GM12874 (cell line): ENCODE results near the gene RAET1E.

Experiments
- TF ChIP-seq, protein P1 (sequence below): IDR thresholded peaks from 2 replicates; pipeline ENCODE4 v1.5.1; 2011; ENCODE audit warnings: low read depth, mild to moderate bottlenecking, control low read depth, low read length, moderate library complexity; ENCODE audit not compliant: insufficient read depth

RAET1E gene

DNA sequence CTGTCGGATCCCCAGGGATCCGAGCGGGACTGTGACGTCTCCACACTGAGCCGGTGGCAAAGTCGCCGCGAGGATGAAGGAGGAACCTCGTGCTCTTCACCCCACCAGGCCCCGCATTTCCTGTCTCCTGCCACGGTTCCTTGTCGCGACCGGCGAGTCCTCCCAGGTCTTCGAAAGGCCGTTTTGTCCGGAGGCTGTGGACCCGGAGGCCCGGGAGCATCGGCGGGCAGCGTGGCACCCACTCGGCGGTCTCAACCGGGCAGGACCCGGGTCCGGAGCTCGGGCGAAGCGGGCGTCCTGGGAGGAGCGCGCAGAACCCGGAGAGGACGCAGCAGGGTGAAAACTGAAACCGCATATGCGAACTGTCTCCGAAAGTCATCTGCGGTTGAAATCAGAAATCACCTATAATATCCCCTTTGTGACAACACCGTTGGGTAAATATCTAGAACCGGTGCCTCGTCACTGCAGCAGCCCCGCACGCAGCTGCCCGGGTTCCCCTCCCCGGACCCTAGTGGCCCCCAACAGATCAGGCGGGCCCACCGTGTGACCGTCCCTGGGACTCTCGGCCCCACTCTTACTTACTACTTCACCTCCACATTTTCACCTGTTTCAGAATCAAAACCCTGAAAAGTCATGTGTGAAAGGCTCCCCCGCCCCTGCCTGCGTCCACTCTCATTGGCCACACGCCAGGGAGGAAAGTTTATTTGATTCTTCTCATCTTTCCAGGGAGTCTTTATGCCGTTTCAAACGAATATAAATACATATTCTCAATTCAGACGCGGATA is 40.9 kb upstream of the RAET1E start:
- TF ChIP-seq, protein P1, sequence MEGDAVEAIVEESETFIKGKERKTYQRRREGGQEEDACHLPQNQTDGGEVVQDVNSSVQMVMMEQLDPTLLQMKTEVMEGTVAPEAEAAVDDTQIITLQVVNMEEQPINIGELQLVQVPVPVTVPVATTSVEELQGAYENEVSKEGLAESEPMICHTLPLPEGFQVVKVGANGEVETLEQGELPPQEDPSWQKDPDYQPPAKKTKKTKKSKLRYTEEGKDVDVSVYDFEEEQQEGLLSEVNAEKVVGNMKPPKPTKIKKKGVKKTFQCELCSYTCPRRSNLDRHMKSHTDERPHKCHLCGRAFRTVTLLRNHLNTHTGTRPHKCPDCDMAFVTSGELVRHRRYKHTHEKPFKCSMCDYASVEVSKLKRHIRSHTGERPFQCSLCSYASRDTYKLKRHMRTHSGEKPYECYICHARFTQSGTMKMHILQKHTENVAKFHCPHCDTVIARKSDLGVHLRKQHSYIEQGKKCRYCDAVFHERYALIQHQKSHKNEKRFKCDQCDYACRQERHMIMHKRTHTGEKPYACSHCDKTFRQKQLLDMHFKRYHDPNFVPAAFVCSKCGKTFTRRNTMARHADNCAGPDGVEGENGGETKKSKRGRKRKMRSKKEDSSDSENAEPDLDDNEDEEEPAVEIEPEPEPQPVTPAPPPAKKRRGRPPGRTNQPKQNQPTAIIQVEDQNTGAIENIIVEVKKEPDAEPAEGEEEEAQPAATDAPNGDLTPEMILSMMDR: no peak

DNA sequence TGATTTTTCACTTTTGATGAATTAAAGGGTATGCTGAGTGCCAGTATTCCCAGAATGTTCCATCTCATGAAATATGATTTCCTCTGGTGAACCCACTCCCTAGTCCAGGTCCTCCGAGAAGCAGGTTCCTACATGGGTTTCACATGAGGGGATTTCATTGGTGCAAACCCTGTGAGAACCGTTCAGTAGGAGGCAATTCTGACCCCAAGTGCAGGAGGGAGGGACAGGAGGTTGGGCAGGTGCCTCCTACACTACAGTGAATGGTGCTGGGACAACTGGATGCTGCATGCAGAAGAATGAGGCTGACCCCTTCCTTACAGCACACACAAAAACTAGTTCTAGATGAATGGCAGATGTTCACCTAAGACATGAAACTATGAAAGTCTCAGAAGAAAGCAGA is 38.8 kb upstream of the RAET1E start:
- TF ChIP-seq, protein P1: no peak

DNA sequence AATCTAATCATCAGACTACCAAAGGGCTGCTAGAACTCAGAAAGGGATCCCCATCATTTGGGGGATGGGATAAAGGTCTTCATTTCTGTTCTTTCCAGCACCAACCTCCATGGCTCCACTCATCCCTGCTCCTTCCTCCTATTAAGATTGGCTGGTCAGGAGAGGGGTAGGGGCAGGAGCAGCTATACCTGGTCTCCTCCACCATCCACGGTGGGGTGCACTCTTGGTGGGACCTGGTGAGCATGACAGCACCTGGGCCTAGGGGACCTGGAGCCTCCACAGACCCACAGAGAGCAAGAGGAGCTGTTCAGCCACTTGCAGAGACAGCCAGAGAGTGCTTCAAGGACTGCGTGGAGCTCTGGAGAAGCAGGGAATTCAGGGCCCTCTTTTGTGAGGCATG is 37.8 kb upstream of the RAET1E start:
- TF ChIP-seq, protein P1: no peak

DNA sequence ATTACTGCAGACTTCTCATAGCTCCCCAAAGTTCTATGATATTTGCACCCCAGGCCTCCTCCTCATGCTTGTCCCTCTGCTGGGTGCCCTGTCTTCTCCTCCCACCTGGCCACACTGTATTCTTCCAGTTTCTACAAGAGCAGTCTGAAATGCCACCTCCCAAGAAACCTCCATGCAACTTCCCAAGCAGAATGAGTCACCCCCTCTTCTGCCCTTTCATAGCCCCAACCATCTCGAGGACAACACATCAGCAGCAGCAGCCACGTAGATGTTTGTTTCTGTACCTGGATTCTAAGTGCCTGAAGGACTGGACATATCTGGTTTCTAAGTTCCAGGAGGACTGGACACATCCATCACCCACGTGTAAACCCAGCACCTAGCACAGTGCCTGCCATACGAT is 37.3 kb upstream of the RAET1E start:
- TF ChIP-seq, protein P1: no peak

DNA sequence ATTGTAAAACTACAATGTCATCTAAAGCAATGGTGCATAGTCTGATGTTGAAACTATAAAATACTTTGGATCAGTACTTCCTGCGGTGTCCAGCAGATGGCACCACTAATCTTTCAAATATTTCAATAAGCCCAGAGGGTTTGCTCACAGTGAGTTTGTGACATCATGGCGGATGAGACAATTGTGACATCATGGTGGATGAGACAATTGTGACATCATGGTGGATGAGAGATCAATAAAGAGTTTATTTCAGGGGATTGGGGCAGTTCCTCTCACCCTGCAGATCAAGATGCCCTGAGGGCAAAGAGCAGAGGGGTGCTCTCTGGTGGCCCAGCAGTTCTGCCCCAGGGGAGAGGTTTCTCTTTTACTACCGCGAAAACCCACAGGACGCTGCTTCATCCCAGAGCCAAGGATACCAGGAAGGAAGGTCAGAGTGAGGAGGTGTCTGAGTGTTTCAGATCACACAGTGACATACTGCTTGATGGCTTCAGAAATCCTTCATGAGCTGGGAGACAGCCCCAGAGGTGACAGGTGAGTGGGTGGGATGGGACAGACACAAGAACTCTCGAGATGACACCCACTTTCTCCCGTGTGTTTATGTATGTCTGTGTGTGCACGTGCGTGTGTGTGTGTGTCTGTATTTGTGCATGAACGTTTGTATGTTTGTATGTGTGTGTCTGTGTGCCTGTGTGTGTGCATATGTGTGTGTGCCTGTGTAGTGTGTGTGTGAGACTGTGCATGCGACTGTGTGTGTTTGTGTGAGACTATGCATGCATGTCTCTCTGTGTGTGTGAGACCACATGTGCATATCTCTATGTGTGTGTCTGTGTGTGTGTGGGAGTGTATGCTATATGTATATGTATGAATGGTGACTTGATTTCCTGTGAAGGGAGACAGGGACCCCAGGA is 36.6 kb upstream of the RAET1E start:
- TF ChIP-seq, protein P1: peak; percentile 60

DNA sequence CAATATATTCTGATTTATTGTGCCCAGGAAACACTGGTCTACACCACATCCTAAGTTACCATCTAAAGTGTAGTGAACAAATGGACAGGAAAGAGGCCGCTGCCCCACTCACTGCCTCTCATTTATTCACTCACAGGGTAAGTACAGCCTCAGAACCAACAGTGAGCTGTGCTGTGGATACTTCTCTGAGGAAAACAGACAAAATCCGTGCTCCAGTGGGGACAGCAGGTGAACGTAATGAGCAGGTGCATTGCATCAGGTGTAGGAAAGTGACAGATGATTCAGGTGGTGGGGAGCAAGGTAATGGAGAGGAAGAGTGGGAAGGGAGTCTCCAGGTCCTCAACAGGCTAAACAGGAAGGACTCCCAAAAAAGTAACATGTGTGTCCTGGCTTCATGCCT is 35.5 kb upstream of the RAET1E start:
- TF ChIP-seq, protein P1: no peak

DNA sequence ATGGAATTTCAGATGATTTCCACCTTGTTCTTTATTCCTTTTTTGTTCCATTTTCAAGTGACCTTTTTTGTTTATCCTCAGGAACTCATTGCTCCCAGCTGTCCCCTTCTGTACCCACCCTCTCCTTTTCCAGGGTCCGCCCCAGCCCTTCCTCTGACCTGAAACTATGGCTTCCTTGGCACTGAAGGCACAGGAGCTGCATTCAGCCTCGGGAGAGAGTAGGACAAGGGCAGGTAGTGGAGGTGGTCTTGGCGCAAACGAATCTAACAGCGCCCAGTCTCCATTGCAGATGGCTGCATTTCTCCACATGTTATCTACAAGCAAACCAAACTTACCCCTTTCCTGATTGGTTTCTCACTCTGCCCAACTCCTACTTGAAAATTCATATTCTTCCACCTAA is 35.1 kb upstream of the RAET1E start:
- TF ChIP-seq, protein P1: no peak
